ENCODE results near the gene NUP93. TPM values are rescaled to one million over a fixed set of nuclear protein-coding genes. Genes with fewer than 3 reads are reported as not detected.

The NUP93 gene
- 29.1 and 54.5 TPM in 2 replicates for total RNA-seq

GRCh38 chr16:56729735-56730662 is at the start of gene NUP93:
Gene NUP93, plus strand, starts transcription at chr16:56730129. Its CDS starts 18,119 bp downstream, at chr16:56748248.

GRCh38 chr16:56681939-56682702 is 47.8 kb upstream of the NUP93 start, which contains the start of gene MT1X:
Gene MT1X, plus strand, starts transcription at chr16:56682470. Its CDS starts 71 bp downstream, at chr16:56682541.

GRCh38 chr16:56864960-56865359 is 135.0 kb downstream of the NUP93 start, which contains the start of gene SLC12A3:
Gene SLC12A3, plus strand, starts transcription at chr16:56865207. Its CDS starts 29 bp downstream, at chr16:56865236.

Small RNA genes lying within 50 kb of the gene (small RNA-seq; reads per million reads assigned to genes)
- gene MIR138-2, result 11.4 reads per million, percentile 95 among the genes with 10 or more reads in this experiment

Other genes with a start within 250 kb of the NUP93 start
- 42.6 and 61.2 TPM in 2 replicates for gene BBS2, start 210.1 kb upstream of the NUP93 start, total RNA-seq
- gene MT4, start 165.1 kb upstream of the NUP93 start, total RNA-seq, result not detected in 2 replicates
- not detected in 2 replicates for gene MT3, start 140.6 kb upstream of the NUP93 start, total RNA-seq
- gene MT2A, start 121.5 kb upstream of the NUP93 start, total RNA-seq, result 3.1 and 6.9 TPM in 2 replicates
- 52.9 and 91.5 TPM in 2 replicates for gene MT1E, start 104.3 kb upstream of the NUP93 start, total RNA-seq
- gene MT1M, start 97.5 kb upstream of the NUP93 start, total RNA-seq, result 0.22 and 0.79 TPM in 2 replicates
- not detected in 2 replicates for gene MT1A, start 91.5 kb upstream of the NUP93 start, total RNA-seq
- gene MT1B, start 78.2 kb upstream of the NUP93 start, total RNA-seq, result not detected in 2 replicates
- gene MT1F, start 72.2 kb upstream of the NUP93 start, total RNA-seq, result 9.1 and 14.5 TPM in 2 replicates
- gene MT1G, start 62.1 kb upstream of the NUP93 start, total RNA-seq, result not detected in 2 replicates
- 1.5 TPM in 1 of 2 replicates, not detected in the other for gene MT1H, start 60.3 kb upstream of the NUP93 start, total RNA-seq
- gene MT1X, start 47.7 kb upstream of the NUP93 start, total RNA-seq, result 36.9 and 47.0 TPM in 2 replicates
- 0.22 and 1.6 TPM in 2 replicates for gene SLC12A3, start 135.1 kb downstream of the NUP93 start, total RNA-seq
- gene HERPUD1, start 202.0 kb downstream of the NUP93 start, total RNA-seq, result 124 and 232 TPM in 2 replicates
- gene CETP, start 231.8 kb downstream of the NUP93 start, total RNA-seq, result not detected in 2 replicates